SK-N-SH treated with all-trans-retinoic acid at 6 μM for 48 hours (cell line): ENCODE results near the gene FXYD2.

ENCODE experiments used
- BACH2 ChIP-seq: fragments of 250-450 bp; sonication (Bioruptor Pico); IDR thresholded peaks from 2 replicates; pipeline ENCODE4 v1.9.0; 2021; ENCODE audit warnings: mild to moderate bottlenecking, borderline replicate concordance
- ESRRG ChIP-seq: fragments of 250-450 bp; sonication (Bioruptor Pico); IDR thresholded peaks from 2 replicates; pipeline ENCODE4 v1.6.1; 2021; ENCODE audit warnings: mild to moderate bottlenecking
- ISL1 ChIP-seq: fragments of 250-450 bp; sonication (Bioruptor Pico); IDR thresholded peaks from 2 replicates; pipeline ENCODE4 v2.1.2; 2022; ENCODE audit warnings: mild to moderate bottlenecking, moderate library complexity
- PATZ1 ChIP-seq: fragments of 250-450 bp; sonication (Bioruptor Pico); IDR thresholded peaks from 2 replicates; pipeline ENCODE4 v1.8.0; 2020; ENCODE audit warnings: mild to moderate bottlenecking, moderate library complexity, borderline replicate concordance
- SNAI2 ChIP-seq: fragments of 250-450 bp; sonication (Bioruptor Pico); IDR thresholded peaks from 2 replicates; pipeline ENCODE4 v1.5.0; 2020; ENCODE audit warnings: mild to moderate bottlenecking, moderate library complexity
- TSHZ2 ChIP-seq: fragments of 250-450 bp; sonication (Bioruptor Pico); IDR thresholded peaks from 2 replicates; pipeline ENCODE4 v1.5.0; 2020; ENCODE audit warnings: mild to moderate bottlenecking, moderate library complexity
- ZC3H10 ChIP-seq: fragments of 250-450 bp; sonication (Bioruptor Pico); IDR thresholded peaks from 2 replicates; pipeline ENCODE4 v1.5.1; 2021; ENCODE audit warnings: mild to moderate bottlenecking, moderate library complexity
- ZFP3 ChIP-seq: fragments of 250-450 bp; sonication (Bioruptor Pico); IDR thresholded peaks from 2 replicates; pipeline ENCODE4 v1.5.0; 2020; ENCODE audit warnings: mild to moderate bottlenecking, moderate library complexity
- ZNF565 ChIP-seq: fragments of 450-650 bp; formaldehyde crosslinking; conservative IDR thresholded peaks from 2 replicates; pipeline ENCODE4 v1.5.0; 2020; ENCODE audit warnings: low read depth, mild to moderate bottlenecking, moderate library complexity
- ZNF70 ChIP-seq: fragments of 450-650 bp; formaldehyde crosslinking; IDR thresholded peaks from 2 replicates; pipeline ENCODE4 v1.5.0; 2020; ENCODE audit warnings: mild to moderate bottlenecking, moderate library complexity
- ZNF8 ChIP-seq: fragments of 450-650 bp; formaldehyde crosslinking; IDR thresholded peaks from 2 replicates; pipeline ENCODE4 v1.5.0; 2020; ENCODE audit warnings: mild to moderate bottlenecking, moderate library complexity

GRCh38 chr11:117792992-117793391, 31.6 kb downstream of the FXYD2 start:
- no peak for TF ChIP-seq ISL1 (CRISPR knock-in tag)
- no peak for TF ChIP-seq ZC3H10 (CRISPR knock-in tag)
- TF ChIP-seq ZNF565: no peak
- TF ChIP-seq PATZ1 (CRISPR knock-in tag): no peak
- no peak for TF ChIP-seq ZNF8 (CRISPR knock-in tag)
- no peak for TF ChIP-seq ESRRG
- TF ChIP-seq TSHZ2 (CRISPR knock-in tag): no peak
- no peak for TF ChIP-seq ZFP3 (CRISPR knock-in tag)
- no peak for TF ChIP-seq ZNF70 (CRISPR knock-in tag)
- no peak for TF ChIP-seq SNAI2 (CRISPR knock-in tag)
- TF ChIP-seq BACH2 (CRISPR knock-in tag): no peak
